GM06990 (cell line): Measurements from ENCODE around the gene OGN.

Experiments
- DNase-seq: peaks from one replicate; pipeline ENCODE4 v3.0.0-alpha.2; 2011; ENCODE audit not compliant: insufficient read length; ENCODE audit errors: extremely low read depth
- H3K27me3 ChIP-seq: replicated peaks from 2 replicates; pipeline ENCODE4 v1.6.0; 2011; ENCODE audit warnings: low read length; ENCODE audit not compliant: control insufficient read depth, insufficient read depth
- H3K36me3 ChIP-seq: 2 replicates; pipeline ENCODE4 v1.5.1; 2011; ENCODE audit warnings: low read length; ENCODE audit not compliant: control insufficient read depth, insufficient read depth
- H3K4me3 ChIP-seq: replicated peaks from 2 replicates; pipeline ENCODE4 v1.5.1; 2011; ENCODE audit warnings: low read depth, mild to moderate bottlenecking, control low read depth, low read length
- TF ChIP-seq, protein P1 (sequence below): IDR thresholded peaks from 2 replicates; pipeline ENCODE4 v1.5.1; 2011; ENCODE audit warnings: low read length, control low read depth, mild to moderate bottlenecking, inconsistent platforms; ENCODE audit not compliant: insufficient read depth, poor library complexity, severe bottlenecking

OGN gene

GRCh38 chr9:92392690-92393089 lies 11.7 kb downstream of the OGN start:
- Histone ChIP-seq H3K36me3 (no peaks in the 10 kb centered on the region), H3K27me3 (no peaks in the 10 kb centered on the region), H3K4me3 (no peak overlapping the region)
- DNase-seq = no peak
- TF ChIP-seq, protein P1, sequence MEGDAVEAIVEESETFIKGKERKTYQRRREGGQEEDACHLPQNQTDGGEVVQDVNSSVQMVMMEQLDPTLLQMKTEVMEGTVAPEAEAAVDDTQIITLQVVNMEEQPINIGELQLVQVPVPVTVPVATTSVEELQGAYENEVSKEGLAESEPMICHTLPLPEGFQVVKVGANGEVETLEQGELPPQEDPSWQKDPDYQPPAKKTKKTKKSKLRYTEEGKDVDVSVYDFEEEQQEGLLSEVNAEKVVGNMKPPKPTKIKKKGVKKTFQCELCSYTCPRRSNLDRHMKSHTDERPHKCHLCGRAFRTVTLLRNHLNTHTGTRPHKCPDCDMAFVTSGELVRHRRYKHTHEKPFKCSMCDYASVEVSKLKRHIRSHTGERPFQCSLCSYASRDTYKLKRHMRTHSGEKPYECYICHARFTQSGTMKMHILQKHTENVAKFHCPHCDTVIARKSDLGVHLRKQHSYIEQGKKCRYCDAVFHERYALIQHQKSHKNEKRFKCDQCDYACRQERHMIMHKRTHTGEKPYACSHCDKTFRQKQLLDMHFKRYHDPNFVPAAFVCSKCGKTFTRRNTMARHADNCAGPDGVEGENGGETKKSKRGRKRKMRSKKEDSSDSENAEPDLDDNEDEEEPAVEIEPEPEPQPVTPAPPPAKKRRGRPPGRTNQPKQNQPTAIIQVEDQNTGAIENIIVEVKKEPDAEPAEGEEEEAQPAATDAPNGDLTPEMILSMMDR = no peak

- no peak overlapping the region for H3K4me3 ChIP-seq
- H3K36me3 ChIP-seq = no peaks in the 10 kb centered on the region
- no peaks in the 10 kb centered on the region for H3K27me3 ChIP-seq
- TF ChIP-seq, protein P1 = no peak
- no peak for DNase-seq
These were observed 18.4 kb downstream of the OGN start for GRCh38 chr9:92385953-92386352.

DNA sequence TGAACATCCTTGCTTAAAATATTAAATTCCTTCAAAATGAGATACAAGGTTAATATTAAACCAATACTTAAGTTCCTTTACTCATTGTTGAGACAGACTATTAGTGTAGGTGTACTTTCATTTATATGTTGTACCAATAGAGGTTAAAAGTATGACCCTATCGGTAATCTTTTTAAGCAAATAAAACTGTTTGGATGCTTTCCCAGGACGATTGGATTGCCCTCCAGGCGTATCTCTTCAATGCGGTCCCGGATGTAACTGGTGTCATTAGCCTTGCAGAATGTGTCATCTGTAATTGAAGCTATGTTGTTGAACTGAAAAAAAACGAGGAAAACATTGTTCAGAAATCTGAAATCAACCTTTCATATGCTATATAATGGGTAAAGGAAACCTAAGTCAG lies 18.9 kb downstream of the OGN start:
- H3K27me3 ChIP-seq = no peaks in the 10 kb centered on the region
- TF ChIP-seq, protein P1 = no peak
- no peak for DNase-seq
- no peak overlapping the region for H3K4me3 ChIP-seq
- H3K36me3 ChIP-seq = no peaks in the 10 kb centered on the region

DNA sequence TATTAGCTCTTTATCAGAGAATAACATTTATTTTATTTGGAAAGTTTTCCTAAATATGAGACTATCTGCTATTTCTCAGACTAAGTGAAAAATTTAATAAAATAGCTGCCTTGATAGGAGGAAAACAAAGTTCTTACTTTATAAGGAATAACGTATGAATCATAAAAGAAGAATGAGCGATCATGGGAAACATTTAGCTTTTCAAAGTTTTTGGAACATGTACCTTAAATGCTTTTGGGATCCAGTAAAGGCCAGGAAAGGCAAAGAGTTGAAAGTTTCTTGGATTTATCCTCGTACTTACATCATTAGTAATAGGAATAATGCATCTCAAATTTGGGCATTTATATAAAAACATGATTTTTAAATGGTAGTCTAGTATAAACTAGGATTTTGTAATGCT lies 19.4 kb downstream of the OGN start:
- no peak for DNase-seq
- H3K36me3 ChIP-seq = no peaks in the 10 kb centered on the region

DNA sequence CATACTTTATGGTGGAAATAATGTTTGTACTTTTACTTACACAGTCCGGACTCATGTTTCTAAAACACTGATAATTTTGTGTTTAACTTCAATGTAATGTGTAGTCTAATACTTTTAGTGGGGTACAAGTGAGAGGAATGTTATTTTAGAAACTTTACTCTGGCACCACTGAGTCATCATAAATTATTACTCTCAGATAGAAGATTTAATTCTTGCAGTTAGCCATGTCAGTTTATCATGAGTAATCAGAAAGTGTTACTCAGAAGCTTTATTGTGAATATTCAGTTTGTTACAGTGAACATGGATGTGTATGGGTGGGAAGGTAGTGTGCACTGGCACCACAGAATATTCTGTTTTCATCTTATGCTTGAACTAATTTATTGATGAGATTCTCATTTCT lies 20.0 kb downstream of the OGN start:
- Histone ChIP-seq H3K27me3 (no peaks in the 10 kb centered on the region), H3K4me3 (no peak overlapping the region), H3K36me3 (no peaks in the 10 kb centered on the region)
- no peak for DNase-seq
- TF ChIP-seq, protein P1 = no peak

More for the DNA sequence above, 19.4 kb downstream of the OGN start:
- H3K27me3 ChIP-seq = no peaks in the 10 kb centered on the region
- no peak overlapping the region for H3K4me3 ChIP-seq
- TF ChIP-seq, protein P1 = no peak

GRCh38 chr9:92381775-92382174 lies 22.6 kb downstream of the OGN start:
- no peak overlapping the region for H3K4me3 ChIP-seq
- no peaks in the 10 kb centered on the region for H3K36me3 ChIP-seq
- no peak for DNase-seq
- no peaks in the 10 kb centered on the region for H3K27me3 ChIP-seq
- TF ChIP-seq, protein P1 = no peak
